ENCODE data around the gene PTPRM. TPM values are rescaled to one million over a fixed set of nuclear protein-coding genes. Genes with fewer than 3 reads are reported as not detected.
"Not testable (repeated sequence)": the region's sequence is repeated elsewhere in the genome, so short reads cannot be mapped to it uniquely, and the experiment has no call there.

Gene PTPRM
- total and polyA plus RNA-seq, 2 donors, result 37.3 to 55.6 TPM

- H3K4me3 ChIP-seq (ENCODE audit: low read length in 2 of 2), result no peak overlapping the region
- no peak for DNase-seq (ENCODE audit: low read depth in 6 of 9, low spot score in 9 of 9)
- H3K27ac ChIP-seq (ENCODE audit: low read depth in 1 of 2, low read length in 1 of 2), result no peak overlapping the region
- H3K9me3 ChIP-seq (ENCODE audit: control insufficient read depth in 2 of 2, insufficient read depth in 1 of 2, low read length in 1 of 2), result no peaks in the 10 kb centered on the region
- H3K4me1 ChIP-seq (ENCODE audit: control insufficient read depth in 2 of 2, insufficient read depth in 2 of 2, low read length in 2 of 2), result peaks cover 0 to 3% of the 10 kb centered on the region in 2 donors
- WGBS, result 91% methylated on average over 4 of the region's 4 CpGs
- H3K27me3 ChIP-seq (ENCODE audit: control insufficient read depth in 2 of 2, insufficient read depth in 1 of 2, low read length in 1 of 2), result no peaks in the 10 kb centered on the region
- no peaks in the 10 kb centered on the region for H3K36me3 ChIP-seq (ENCODE audit: control insufficient read depth in 2 of 2, insufficient read depth in 2 of 2, low read length in 1 of 2)
Observed at GRCh38 chr18:7958081-7958896, 391.2 kb downstream of the PTPRM start.

GRCh38 chr18:7958897-7959146 lies 391.7 kb downstream of the PTPRM start:
- Histone ChIP-seq H3K4me3 (ENCODE audit: low read length in 2 of 2) (no peak overlapping the region), H3K27me3 (ENCODE audit: control insufficient read depth in 2 of 2, insufficient read depth in 1 of 2, low read length in 1 of 2) (no peaks in the 10 kb centered on the region), H3K27ac (ENCODE audit: low read depth in 1 of 2, low read length in 1 of 2) (no peak overlapping the region), H3K4me1 (ENCODE audit: control insufficient read depth in 2 of 2, insufficient read depth in 2 of 2, low read length in 2 of 2) (peaks cover 0 to 3% of the 10 kb centered on the region in 2 donors), H3K9me3 (ENCODE audit: control insufficient read depth in 2 of 2, insufficient read depth in 1 of 2, low read length in 1 of 2) (no peaks in the 10 kb centered on the region), H3K36me3 (ENCODE audit: control insufficient read depth in 2 of 2, insufficient read depth in 2 of 2, low read length in 1 of 2) (no peaks in the 10 kb centered on the region)
- 99% methylated on average over 1 of the region's 1 CpG for WGBS
- DNase-seq (ENCODE audit: low read depth in 6 of 9, low spot score in 9 of 9), result no peak

DNA sequence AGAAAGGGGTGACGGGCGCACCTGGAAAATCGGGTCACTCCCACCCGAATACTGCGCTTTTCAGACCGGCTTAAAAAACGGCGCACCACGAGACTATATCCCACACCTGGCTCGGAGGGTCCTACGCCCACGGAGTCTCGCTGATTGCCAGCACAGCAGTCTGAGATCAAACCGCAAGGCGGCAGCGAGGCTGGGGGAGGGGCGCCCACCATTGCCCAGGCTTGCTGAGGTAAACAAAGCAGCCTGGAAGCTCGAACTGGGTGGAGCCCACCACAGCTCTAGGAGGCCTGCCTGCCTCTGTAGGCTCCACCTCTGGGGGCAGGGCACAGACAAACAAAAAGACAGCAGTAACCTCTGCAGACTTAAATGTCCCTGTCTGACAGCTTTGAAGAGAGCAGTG lies 399.6 kb downstream of the PTPRM start:
- DNase-seq (ENCODE audit: low read depth in 6 of 9, low spot score in 9 of 9); H3K27ac ChIP-seq (ENCODE audit: low read depth in 1 of 2, low read length in 1 of 2); H3K27me3 ChIP-seq (ENCODE audit: control insufficient read depth in 2 of 2, insufficient read depth in 1 of 2, low read length in 1 of 2); H3K36me3 ChIP-seq (ENCODE audit: control insufficient read depth in 2 of 2, insufficient read depth in 2 of 2, low read length in 1 of 2); H3K4me1 ChIP-seq (ENCODE audit: control insufficient read depth in 2 of 2, insufficient read depth in 2 of 2, low read length in 2 of 2); H3K4me3 ChIP-seq (ENCODE audit: low read length in 2 of 2); H3K9me3 ChIP-seq (ENCODE audit: control insufficient read depth in 2 of 2, insufficient read depth in 1 of 2, low read length in 1 of 2): not testable (repeated sequence)
- WGBS, result 99% methylated on average over 9 of the region's 18 CpGs

- H3K4me3 ChIP-seq (ENCODE audit: low read length in 2 of 2), result no peak overlapping the region
- H3K4me1 ChIP-seq (ENCODE audit: control insufficient read depth in 2 of 2, insufficient read depth in 2 of 2, low read length in 2 of 2), result no peaks in the 10 kb centered on the region
- H3K27me3 ChIP-seq (ENCODE audit: control insufficient read depth in 2 of 2, insufficient read depth in 1 of 2, low read length in 1 of 2), result no peaks in the 10 kb centered on the region
- no peaks in the 10 kb centered on the region for H3K36me3 ChIP-seq (ENCODE audit: control insufficient read depth in 2 of 2, insufficient read depth in 2 of 2, low read length in 1 of 2)
- no peak for DNase-seq (ENCODE audit: low read depth in 6 of 9, low spot score in 9 of 9)
- H3K27ac ChIP-seq (ENCODE audit: low read depth in 1 of 2, low read length in 1 of 2), result no peak overlapping the region
- WGBS, result 91% methylated on average over 6 of the region's 6 CpGs
- H3K9me3 ChIP-seq (ENCODE audit: control insufficient read depth in 2 of 2, insufficient read depth in 1 of 2, low read length in 1 of 2), result no peaks in the 10 kb centered on the region
Observed at GRCh38 chr18:7974200-7974874, 407.2 kb downstream of the PTPRM start.

DNA sequence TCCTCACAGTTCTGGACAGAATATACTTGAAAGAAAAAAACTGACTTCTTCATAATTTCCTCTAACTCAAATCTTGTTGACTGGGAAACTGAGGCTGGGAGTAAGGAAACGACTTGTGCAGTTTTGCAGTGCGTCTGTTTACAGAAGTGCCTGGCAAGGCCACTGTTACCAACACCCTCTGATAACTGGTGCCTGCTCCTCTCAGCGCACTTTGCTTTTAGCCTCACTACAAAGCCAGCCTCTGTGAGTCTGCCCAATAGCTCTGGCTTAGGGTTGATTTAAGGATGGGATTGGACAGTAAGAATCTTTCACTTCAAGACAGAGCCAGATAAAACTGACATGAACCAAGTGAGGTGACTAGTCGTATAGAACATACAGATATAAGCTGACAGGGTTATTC lies 410.8 kb downstream of the PTPRM start:
- H3K36me3 ChIP-seq (ENCODE audit: control insufficient read depth in 2 of 2, insufficient read depth in 2 of 2, low read length in 1 of 2), result no peaks in the 10 kb centered on the region
- H3K27me3 ChIP-seq (ENCODE audit: control insufficient read depth in 2 of 2, insufficient read depth in 1 of 2, low read length in 1 of 2), result no peaks in the 10 kb centered on the region
- H3K4me1 ChIP-seq (ENCODE audit: control insufficient read depth in 2 of 2, insufficient read depth in 2 of 2, low read length in 2 of 2), result no peaks in the 10 kb centered on the region
- no peaks in the 10 kb centered on the region for H3K9me3 ChIP-seq (ENCODE audit: control insufficient read depth in 2 of 2, insufficient read depth in 1 of 2, low read length in 1 of 2)
- H3K27ac ChIP-seq (ENCODE audit: low read depth in 1 of 2, low read length in 1 of 2), result no peak overlapping the region
- DNase-seq (ENCODE audit: low read depth in 6 of 9, low spot score in 9 of 9), result no peak
- no peak overlapping the region for H3K4me3 ChIP-seq (ENCODE audit: low read length in 2 of 2)
- 98% methylated on average over 4 of the region's 4 CpGs for WGBS

- 95% methylated on average over 4 of the region's 4 CpGs for WGBS
- no peaks in the 10 kb centered on the region for H3K4me1 ChIP-seq (ENCODE audit: control insufficient read depth in 2 of 2, insufficient read depth in 2 of 2, low read length in 2 of 2)
- H3K27me3 ChIP-seq (ENCODE audit: control insufficient read depth in 2 of 2, insufficient read depth in 1 of 2, low read length in 1 of 2), result no peaks in the 10 kb centered on the region
- no peaks in the 10 kb centered on the region for H3K9me3 ChIP-seq (ENCODE audit: control insufficient read depth in 2 of 2, insufficient read depth in 1 of 2, low read length in 1 of 2)
- no peak overlapping the region for H3K27ac ChIP-seq (ENCODE audit: low read depth in 1 of 2, low read length in 1 of 2)
- DNase-seq (ENCODE audit: low read depth in 6 of 9, low spot score in 9 of 9), result no peak
- no peaks in the 10 kb centered on the region for H3K36me3 ChIP-seq (ENCODE audit: control insufficient read depth in 2 of 2, insufficient read depth in 2 of 2, low read length in 1 of 2)
- no peak overlapping the region for H3K4me3 ChIP-seq (ENCODE audit: low read length in 2 of 2)
Observed at GRCh38 chr18:7978834-7979233, 411.7 kb downstream of the PTPRM start.

DNA sequence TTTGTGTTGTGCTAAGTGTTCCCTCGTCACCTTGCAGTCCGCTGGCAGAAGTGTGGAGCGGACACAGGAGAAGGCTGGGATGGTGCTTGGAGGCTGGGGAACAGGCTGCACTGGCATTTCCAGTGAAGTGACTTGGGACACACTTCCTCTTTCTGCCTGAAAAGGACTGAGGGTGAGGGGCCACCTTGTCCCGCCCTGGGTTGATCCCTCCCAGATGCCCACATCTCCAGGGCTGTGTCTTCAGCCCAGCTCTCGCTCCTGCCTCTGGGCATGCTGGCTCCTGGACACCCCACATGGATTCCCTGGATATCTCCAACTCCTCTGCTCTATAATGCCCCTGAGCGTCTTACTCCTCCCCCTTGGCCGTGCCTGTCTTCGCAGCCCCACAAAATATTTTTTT lies 412.6 kb downstream of the PTPRM start:
- DNase-seq (ENCODE audit: low read depth in 6 of 9, low spot score in 9 of 9), result no peak
- WGBS, result 98% methylated on average over 8 of the region's 8 CpGs
- Histone ChIP-seq H3K4me3 (ENCODE audit: low read length in 2 of 2) (no peak overlapping the region), H3K4me1 (ENCODE audit: control insufficient read depth in 2 of 2, insufficient read depth in 2 of 2, low read length in 2 of 2) (no peaks in the 10 kb centered on the region), H3K27me3 (ENCODE audit: control insufficient read depth in 2 of 2, insufficient read depth in 1 of 2, low read length in 1 of 2) (no peaks in the 10 kb centered on the region), H3K27ac (ENCODE audit: low read depth in 1 of 2, low read length in 1 of 2) (no peak overlapping the region), H3K9me3 (ENCODE audit: control insufficient read depth in 2 of 2, insufficient read depth in 1 of 2, low read length in 1 of 2) (no peaks in the 10 kb centered on the region), H3K36me3 (ENCODE audit: control insufficient read depth in 2 of 2, insufficient read depth in 2 of 2, low read length in 1 of 2) (no peaks in the 10 kb centered on the region)

GRCh38 chr18:7980136-7980535 lies 413.0 kb downstream of the PTPRM start:
- DNase-seq (ENCODE audit: low read depth in 6 of 9, low spot score in 9 of 9), result peak in 1 of 9 donors; percentile 13
- Histone ChIP-seq H3K27ac (ENCODE audit: low read depth in 1 of 2, low read length in 1 of 2) (no peak overlapping the region), H3K9me3 (ENCODE audit: control insufficient read depth in 2 of 2, insufficient read depth in 1 of 2, low read length in 1 of 2) (no peaks in the 10 kb centered on the region), H3K36me3 (ENCODE audit: control insufficient read depth in 2 of 2, insufficient read depth in 2 of 2, low read length in 1 of 2) (no peaks in the 10 kb centered on the region), H3K4me3 (ENCODE audit: low read length in 2 of 2) (no peak overlapping the region), H3K27me3 (ENCODE audit: control insufficient read depth in 2 of 2, insufficient read depth in 1 of 2, low read length in 1 of 2) (no peaks in the 10 kb centered on the region), H3K4me1 (ENCODE audit: control insufficient read depth in 2 of 2, insufficient read depth in 2 of 2, low read length in 2 of 2) (no peaks in the 10 kb centered on the region)
- 95% methylated on average over 3 of the region's 3 CpGs for WGBS

DNA sequence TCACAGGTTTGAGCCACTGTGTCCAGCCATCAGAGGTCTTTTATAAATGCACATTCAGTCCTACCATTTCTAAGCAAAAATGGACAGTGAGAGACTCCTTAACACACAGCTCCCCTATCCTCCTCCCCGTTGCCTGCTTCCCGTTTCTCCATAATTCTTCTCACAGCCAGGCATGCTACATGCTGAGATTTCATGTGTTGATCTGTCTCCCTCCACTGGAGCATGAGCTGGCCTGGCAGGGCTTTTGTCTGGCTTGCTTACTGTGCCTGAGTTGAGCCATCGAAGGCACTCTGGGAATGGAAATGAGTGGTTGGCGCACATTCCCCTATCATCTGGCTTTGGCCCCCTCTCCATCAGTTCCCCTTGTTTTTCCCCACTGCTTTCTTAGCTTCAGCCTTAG lies 413.5 kb downstream of the PTPRM start:
- Histone ChIP-seq H3K4me3 (ENCODE audit: low read length in 2 of 2) (no peak overlapping the region), H3K27ac (ENCODE audit: low read depth in 1 of 2, low read length in 1 of 2) (no peak overlapping the region), H3K9me3 (ENCODE audit: control insufficient read depth in 2 of 2, insufficient read depth in 1 of 2, low read length in 1 of 2) (no peaks in the 10 kb centered on the region), H3K36me3 (ENCODE audit: control insufficient read depth in 2 of 2, insufficient read depth in 2 of 2, low read length in 1 of 2) (no peaks in the 10 kb centered on the region), H3K27me3 (ENCODE audit: control insufficient read depth in 2 of 2, insufficient read depth in 1 of 2, low read length in 1 of 2) (no peaks in the 10 kb centered on the region), H3K4me1 (ENCODE audit: control insufficient read depth in 2 of 2, insufficient read depth in 2 of 2, low read length in 2 of 2) (no peaks in the 10 kb centered on the region)
- no peak for DNase-seq (ENCODE audit: low read depth in 6 of 9, low spot score in 9 of 9)
- WGBS, result 93% methylated on average over 4 of the region's 4 CpGs
